Lung (tissue), 12 donors: ENCODE measurements around the gene PABPN1L. TPM values are rescaled to one million over a fixed set of nuclear protein-coding genes. Genes with fewer than 3 reads are reported as not detected.

Experiments used
- ATAC-seq: fragments of 200-7000 bp; cut with Tn5 transposase; one replicate; pipeline ENCODE4 v1.9.1; 2020; ENCODE audit warnings: moderate number of reproducible peaks; ENCODE audit not compliant: insufficient read depth, low FRiP score
- DNase-seq, 3 donors: peaks; one replicate each; pipeline ENCODE4 v3.0.0-alpha.2; 2013 to 2017
- H3K27ac ChIP-seq, 2 donors: one replicate each; pipeline ENCODE4 v1.5.1; 2013; ENCODE audit warnings: mild to moderate bottlenecking in 2 of 2, moderate library complexity in 2 of 2, control low read depth in 1 of 2, inconsistent platforms in 1 of 2, low read depth in 1 of 2, low read length in 1 of 2
- H3K27me3 ChIP-seq, 3 donors: one replicate each; pipeline ENCODE4 v1.5.1; 2013; ENCODE audit warnings: low read length in 2 of 3; ENCODE audit not compliant: control insufficient read depth in 3 of 3, insufficient read depth in 3 of 3
- H3K36me3 ChIP-seq, 4 donors: one replicate each; pipeline ENCODE4 v1.5.1; 2013; ENCODE audit warnings: low read length in 4 of 4, mild to moderate bottlenecking in 1 of 4, moderate library complexity in 1 of 4; ENCODE audit not compliant: control insufficient read depth in 4 of 4, insufficient read depth in 4 of 4
- H3K4me1 ChIP-seq, 5 donors: one replicate each; pipeline ENCODE4 v1.5.1; 2013; ENCODE audit warnings: low read length in 5 of 5, mild to moderate bottlenecking in 2 of 5, moderate library complexity in 1 of 5; ENCODE audit not compliant: control insufficient read depth in 5 of 5, insufficient read depth in 5 of 5
- H3K4me3 ChIP-seq: one replicate; pipeline ENCODE4 v1.5.1; 2013; ENCODE audit warnings: mild to moderate bottlenecking, control low read depth, moderate library complexity
- H3K9ac ChIP-seq, 2 donors: one replicate each; pipeline ENCODE4 v1.5.1; 2013; ENCODE audit warnings: low read length in 2 of 2, control low read depth in 1 of 2; ENCODE audit not compliant: insufficient read depth in 1 of 2
- H3K9me3 ChIP-seq, 4 donors: one replicate each; pipeline ENCODE4 v1.5.1; 2013; ENCODE audit warnings: low read length in 3 of 4, mild to moderate bottlenecking in 1 of 4, moderate library complexity in 1 of 4; ENCODE audit not compliant: control insufficient read depth in 4 of 4, insufficient read depth in 3 of 4
- WGBS, 2 donors: extraction: QIAGEN DNeasy Blood & Tissue Kit; methylation state at CpG; one replicate each; pipeline ENCODE4 v1.1.7; 2013; 5-methylcytosine and 5-hydroxymethylcytosine counted together
- polyA plus RNA-seq, 2 donors: library from polyadenylated mRNA; stranded (reverse); fragments of 200-250 nt; gene quantifications; one replicate each; pipeline ENCODE4 v1.2.1, GENCODE V29; 2013
- total RNA-seq, 2 donors: library from RNA; depleted of rRNA in 1 of 2; stranded (reverse); fragments of >200 nt in 1 of 2; gene quantifications; one replicate each; pipeline ENCODE4 v1.2.1, GENCODE V29; 2014 to 2021
- TF ChIP-seq, protein P1 (sequence below): IDR thresholded peaks from 2 replicates; pipeline ENCODE4 v1.5.1; 2012; ENCODE audit warnings: mild to moderate bottlenecking; ENCODE audit errors: control extremely low read depth, extremely low read depth
- donor health status: control.
- donor health status: control.
- donor health status: Bipolar disorder and iron deficiency.
- donor health status: healthy.
- donor health status: DM: yes; HTN: yes; CAD: no.

Gene PABPN1L
- total and polyA plus RNA-seq, 4 donors: 0.03 to 0.22 TPM; not detected in 2

DNA sequence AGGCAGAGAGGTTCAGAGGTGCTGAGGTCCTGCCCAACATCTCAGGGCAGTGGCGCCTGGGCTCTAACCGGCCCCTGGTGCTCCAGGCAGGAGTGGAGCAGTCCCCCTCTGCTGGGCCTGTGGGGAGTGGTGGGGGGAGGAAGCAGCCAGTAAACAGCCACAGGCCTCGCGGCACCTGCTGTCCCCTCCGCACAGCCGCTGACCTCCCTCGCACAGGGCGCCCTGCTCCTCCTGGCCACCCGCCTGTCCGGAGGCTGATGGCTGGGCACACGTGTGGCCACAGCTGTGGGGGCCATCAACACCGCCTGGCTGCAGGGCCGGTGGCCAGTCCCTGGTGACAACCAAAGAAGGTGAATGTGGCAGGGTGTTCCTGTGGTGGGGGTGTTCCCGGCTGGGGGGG, 36.8 kb upstream of the PABPN1L start:
- no peaks in the 10 kb centered on the region for H3K9me3 ChIP-seq
- H3K9ac ChIP-seq: no peak overlapping the region
- no peak overlapping the region for H3K27ac ChIP-seq
- WGBS, 2 donors: 67 to 79% methylated on average over 11 to 14 of the region's 14 CpGs
- ATAC-seq (no peak), DNase-seq (no peak)
- H3K36me3 ChIP-seq: peaks cover 0 to 3% (median 0%) of the 10 kb centered on the region in 4 donors
- peaks cover 0 to 27% (median 6%) of the 10 kb centered on the region in 5 donors for H3K4me1 ChIP-seq
- H3K4me3 ChIP-seq: no peak overlapping the region
- TF ChIP-seq, protein P1, sequence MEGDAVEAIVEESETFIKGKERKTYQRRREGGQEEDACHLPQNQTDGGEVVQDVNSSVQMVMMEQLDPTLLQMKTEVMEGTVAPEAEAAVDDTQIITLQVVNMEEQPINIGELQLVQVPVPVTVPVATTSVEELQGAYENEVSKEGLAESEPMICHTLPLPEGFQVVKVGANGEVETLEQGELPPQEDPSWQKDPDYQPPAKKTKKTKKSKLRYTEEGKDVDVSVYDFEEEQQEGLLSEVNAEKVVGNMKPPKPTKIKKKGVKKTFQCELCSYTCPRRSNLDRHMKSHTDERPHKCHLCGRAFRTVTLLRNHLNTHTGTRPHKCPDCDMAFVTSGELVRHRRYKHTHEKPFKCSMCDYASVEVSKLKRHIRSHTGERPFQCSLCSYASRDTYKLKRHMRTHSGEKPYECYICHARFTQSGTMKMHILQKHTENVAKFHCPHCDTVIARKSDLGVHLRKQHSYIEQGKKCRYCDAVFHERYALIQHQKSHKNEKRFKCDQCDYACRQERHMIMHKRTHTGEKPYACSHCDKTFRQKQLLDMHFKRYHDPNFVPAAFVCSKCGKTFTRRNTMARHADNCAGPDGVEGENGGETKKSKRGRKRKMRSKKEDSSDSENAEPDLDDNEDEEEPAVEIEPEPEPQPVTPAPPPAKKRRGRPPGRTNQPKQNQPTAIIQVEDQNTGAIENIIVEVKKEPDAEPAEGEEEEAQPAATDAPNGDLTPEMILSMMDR: no peak
- H3K27me3 ChIP-seq: no peaks in the 10 kb centered on the region

DNA sequence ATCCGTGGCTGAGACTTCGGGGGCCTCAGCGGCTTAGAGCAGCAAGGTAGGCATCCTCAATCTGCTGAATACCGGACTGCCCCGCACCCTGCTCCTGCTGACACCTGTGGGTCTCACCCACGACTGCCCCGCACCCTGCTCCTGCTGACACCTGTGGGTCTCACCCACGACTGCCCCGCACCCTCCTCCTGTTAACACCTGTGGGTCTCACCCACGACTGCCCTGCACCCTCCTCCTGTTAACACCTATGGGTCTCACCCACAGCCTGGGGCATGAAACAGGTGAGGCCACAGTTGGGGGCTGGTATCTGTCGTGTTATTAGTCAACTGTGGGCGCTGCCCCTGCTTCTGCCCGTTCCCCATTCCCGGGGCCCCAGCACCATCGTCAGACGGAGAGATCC, 36.3 kb upstream of the PABPN1L start:
- Histone ChIP-seq H3K9me3 (no peaks in the 10 kb centered on the region), H3K4me1 (peaks cover 0 to 27% (median 6%) of the 10 kb centered on the region in 5 donors), H3K27ac (no peak overlapping the region), H3K4me3 (no peak overlapping the region), H3K36me3 (peaks cover 0 to 4% (median 0%) of the 10 kb centered on the region in 4 donors), H3K27me3 (no peaks in the 10 kb centered on the region), H3K9ac (no peak overlapping the region)
- TF ChIP-seq, protein P1: no peak
- DNase-seq: no peak
- 84 to 89% methylated on average over 16 of the region's 16 CpGs for WGBS, 2 donors
- ATAC-seq: no peak

DNA sequence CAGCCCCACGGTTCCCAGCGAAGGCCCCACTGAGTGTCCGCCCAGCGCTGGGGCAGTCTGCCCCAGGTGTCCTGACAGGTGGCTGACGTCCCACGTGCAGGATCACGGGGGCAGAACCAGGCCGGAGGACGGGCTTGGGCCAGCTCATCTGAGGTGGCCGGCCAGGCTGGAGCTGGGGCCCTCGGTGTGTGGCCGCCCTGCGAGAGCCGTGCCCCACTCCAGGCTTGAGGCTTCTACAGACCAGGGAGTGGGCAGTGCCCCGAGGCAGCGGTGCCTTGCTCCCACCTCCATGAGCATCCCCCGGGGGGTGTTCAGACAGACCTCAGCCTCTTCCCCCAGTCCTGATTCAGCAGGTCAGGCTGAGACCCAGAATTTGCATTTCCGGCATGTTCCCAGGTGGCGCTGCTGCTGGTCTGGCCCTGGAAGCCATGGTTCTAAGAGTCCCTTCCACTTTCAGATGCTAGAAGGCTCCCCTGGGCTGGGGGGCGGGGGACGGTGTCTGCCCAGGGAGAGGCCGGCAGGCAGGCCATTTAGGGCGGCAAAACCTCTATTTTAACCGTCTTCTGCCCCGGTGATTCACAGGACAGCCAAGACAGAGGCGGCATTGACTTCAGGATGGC, 35.4 kb upstream of the PABPN1L start:
- H3K9me3 ChIP-seq: no peaks in the 10 kb centered on the region
- H3K27ac ChIP-seq: no peak overlapping the region
- peaks cover 0 to 27% (median 6%) of the 10 kb centered on the region in 5 donors for H3K4me1 ChIP-seq
- ATAC-seq (no peak), DNase-seq (no peak)
- TF ChIP-seq, protein P1: no peak
- no peaks in the 10 kb centered on the region for H3K27me3 ChIP-seq
- 86 to 90% methylated on average over 25 to 26 of the region's 26 CpGs for WGBS, 2 donors
- no peak overlapping the region for H3K9ac ChIP-seq
- H3K4me3 ChIP-seq: no peak overlapping the region
- H3K36me3 ChIP-seq: peaks cover 0 to 7% (median 0%) of the 10 kb centered on the region in 4 donors
